Loucy (cell line): ENCODE measurements around the gene GPR156.

Source experiments
- H2AFZ ChIP-seq: fragments of 200-600 bp; sonication (generic); 2 replicates; pipeline ENCODE4 v1.6.0; 2016; ENCODE audit warnings: antibody characterized with exemption, mild to moderate bottlenecking, low read length, moderate library complexity
- H3F3A ChIP-seq: fragments of 200-600 bp; 2 replicates; pipeline ENCODE4 v1.6.0; 2016; ENCODE audit warnings: antibody characterized with exemption, low read depth, mild to moderate bottlenecking
- H3K27me3 ChIP-seq: fragments of 200-600 bp; sonication (generic); 2 replicates; pipeline ENCODE4 v1.6.1; 2014; ENCODE audit warnings: low read length, mild to moderate bottlenecking; ENCODE audit not compliant: insufficient read depth, poor library complexity, severe bottlenecking
- H3K36me3 ChIP-seq: fragments of 200-600 bp; sonication (generic); 2 replicates; pipeline ENCODE4 v1.6.1; 2016; ENCODE audit warnings: low read length; ENCODE audit not compliant: insufficient read depth
- H3K4me1 ChIP-seq: fragments of 200-600 bp; sonication (generic); 2 replicates; pipeline ENCODE4 v1.5.1; 2014; ENCODE audit warnings: low read length, mild to moderate bottlenecking; ENCODE audit not compliant: insufficient read depth, poor library complexity, severe bottlenecking
- H3K4me2 ChIP-seq: fragments of 200-600 bp; sonication (generic); 2 replicates; pipeline ENCODE4 v1.6.0; 2014; ENCODE audit warnings: antibody characterized with exemption, low read length, low read depth, mild to moderate bottlenecking; ENCODE audit not compliant: poor library complexity, severe bottlenecking
- H3K4me3 ChIP-seq: fragments of 200-600 bp; sonication (generic); 2 replicates; pipeline ENCODE4 v1.5.1; 2014; ENCODE audit warnings: low read length, mild to moderate bottlenecking, mixed read lengths; ENCODE audit not compliant: poor library complexity, severe bottlenecking
- H3K79me2 ChIP-seq: fragments of 200-600 bp; sonication (generic); 2 replicates; pipeline ENCODE4 v1.6.1; 2014; ENCODE audit warnings: low read length; ENCODE audit not compliant: insufficient read depth
- H3K9ac ChIP-seq: fragments of 200-600 bp; sonication (generic); 2 replicates; pipeline ENCODE4 v1.6.0; 2014; ENCODE audit warnings: mild to moderate bottlenecking, low read depth, low read length, moderate library complexity; ENCODE audit not compliant: poor library complexity, severe bottlenecking
- H3K9me2 ChIP-seq: fragments of 200-600 bp; sonication (generic); replicated peaks from 2 replicates; pipeline ENCODE4 v1.6.1; 2016; ENCODE audit warnings: low read depth, low read length, mixed read lengths
- H3K9me3 ChIP-seq: fragments of 200-600 bp; sonication (generic); 2 replicates; pipeline ENCODE4 v1.6.1; 2014; ENCODE audit warnings: mild to moderate bottlenecking, antibody characterized with exemption, low read length, low read depth; ENCODE audit not compliant: insufficient read depth
- H4K20me1 ChIP-seq: fragments of 200-600 bp; sonication (generic); 2 replicates; pipeline ENCODE4 v1.6.0; 2014; ENCODE audit warnings: antibody characterized with exemption, low read length, mild to moderate bottlenecking; ENCODE audit not compliant: insufficient read depth, poor library complexity, severe bottlenecking
- CTCF ChIP-seq: fragments of 200-600 bp; sonication (generic); conservative IDR thresholded peaks from 2 replicates; pipeline ENCODE4 v1.5.1; 2014; ENCODE audit warnings: mild to moderate bottlenecking, antibody characterized with exemption, low read length
- EZH2phosphoT487 ChIP-seq: fragments of 200-600 bp; IDR thresholded peaks from 2 replicates; pipeline ENCODE4 v1.6.1; 2018; ENCODE audit warnings: antibody characterized with exemption, mild to moderate bottlenecking, moderate library complexity, borderline replicate concordance

GPR156 gene

GRCh38 chr3:120168038-120168437 lies 117.0 kb downstream of the GPR156 start:
- Histone ChIP-seq H3K36me3 (no peaks in the 10 kb centered on the region), H4K20me1 (no peaks in the 10 kb centered on the region), H3K27me3 (no peaks in the 10 kb centered on the region), H2AFZ (no peak overlapping the region), H3K4me2 (no peak overlapping the region), H3K79me2 (no peaks in the 10 kb centered on the region), H3K9me2 (no peaks in the 10 kb centered on the region), H3F3A (no peaks in the 10 kb centered on the region), H3K9ac (no peak overlapping the region), H3K4me1 (no peaks in the 10 kb centered on the region), H3K9me3 (no peaks in the 10 kb centered on the region), H3K4me3 (no peak overlapping the region)
- no peak for TF ChIP-seq EZH2phosphoT487
- no peak for TF ChIP-seq CTCF

- Histone ChIP-seq H3K4me1 (no peaks in the 10 kb centered on the region), H3F3A (no peaks in the 10 kb centered on the region), H4K20me1 (no peaks in the 10 kb centered on the region), H3K9ac (no peak overlapping the region), H3K4me3 (no peak overlapping the region), H3K9me3 (no peaks in the 10 kb centered on the region), H3K36me3 (no peaks in the 10 kb centered on the region), H3K79me2 (no peaks in the 10 kb centered on the region), H3K9me2 (no peaks in the 10 kb centered on the region), H2AFZ (no peak overlapping the region), H3K27me3 (no peaks in the 10 kb centered on the region), H3K4me2 (no peak overlapping the region)
- no peak for TF ChIP-seq CTCF
- no peak for TF ChIP-seq EZH2phosphoT487
These were observed 117.5 kb downstream of the GPR156 start for GRCh38 chr3:120167488-120167887.

GRCh38 chr3:120163816-120164215 lies 121.2 kb downstream of the GPR156 start:
- Histone ChIP-seq H4K20me1 (no peaks in the 10 kb centered on the region), H3K4me1 (no peaks in the 10 kb centered on the region), H3K27me3 (no peaks in the 10 kb centered on the region), H3K9me3 (no peaks in the 10 kb centered on the region), H3K4me3 (no peak overlapping the region), H3K9ac (no peak overlapping the region), H3K36me3 (no peaks in the 10 kb centered on the region), H2AFZ (no peak overlapping the region), H3K4me2 (no peak overlapping the region), H3K79me2 (no peaks in the 10 kb centered on the region), H3K9me2 (no peaks in the 10 kb centered on the region), H3F3A (no peaks in the 10 kb centered on the region)
- no peak for TF ChIP-seq EZH2phosphoT487
- TF ChIP-seq CTCF, result no peak
